GM12878 (cell line): Measurements from ENCODE around the gene SLC12A1.

Experiments used
- BHLHE40 ChIP-seq, 2 experiments: fragments of 450-650 bp in 1 of 2; IDR thresholded peaks; 2 replicates each; pipeline ENCODE4 v1.6.1; 2011 to 2017; ENCODE audit warnings: low read depth in 2 of 2, borderline replicate concordance in 1 of 2, improper control_type of control experiment in 1 of 2, low read length in 1 of 2, mild to moderate bottlenecking in 1 of 2
- BRCA1 ChIP-seq: IDR thresholded peaks from 2 replicates; pipeline ENCODE4 v1.6.1; 2011; ENCODE audit warnings: low read depth, low read length, improper control_type of control experiment
- FOS ChIP-seq: IDR thresholded peaks from 3 replicates; pipeline ENCODE4 v1.6.1; 2011; ENCODE audit warnings: borderline replicate concordance; ENCODE audit not compliant: insufficient read length; ENCODE audit errors: extremely low read depth
- POLR2AphosphoS5 ChIP-seq: IDR thresholded peaks from 2 replicates; pipeline ENCODE4 v1.6.1; 2011; ENCODE audit warnings: mild to moderate bottlenecking, low read length, inconsistent platforms
- USF1 ChIP-seq: IDR thresholded peaks from 2 replicates; pipeline ENCODE4 v1.6.1; 2011; ENCODE audit warnings: borderline replicate concordance, low read depth, mild to moderate bottlenecking, moderate library complexity, mixed read lengths, low read length; ENCODE audit not compliant: insufficient read depth; ENCODE audit errors: extremely low read length
- ZBTB33 ChIP-seq: fragments of 450-650 bp; IDR thresholded peaks from 2 replicates; pipeline ENCODE4 v1.6.1; 2017; ENCODE audit warnings: mild to moderate bottlenecking

GRCh38 chr15:48273049-48273448, 66.9 kb downstream of the SLC12A1 start:
- no peak for TF ChIP-seq POLR2AphosphoS5
- no peak for TF ChIP-seq ZBTB33
- TF ChIP-seq BRCA1 = no peak
- TF ChIP-seq BHLHE40 (IDR thresholded peaks at IDR 0.05; ENCODE audit: borderline replicate concordance in 1 of 2, low read depth in 2 of 2, low read length in 1 of 2) = no peak
- TF ChIP-seq USF1 = no peak
- no peak for TF ChIP-seq FOS
